Activated naive CD8-positive, alpha-beta T cell treated with anti-CD3 and anti-CD28 coated beads, Interleukin-2, amount 10 ng/mL, durations not matched to agents 7 days and 5 days (primary cell): ENCODE results near the gene LIMD2. TPM values are rescaled to one million over a fixed set of nuclear protein-coding genes. Genes with fewer than 3 reads are reported as not detected.

Source experiments
- ATAC-seq: fragments of 150-1000 bp; cut with Tn5 transposase; one replicate; pipeline ENCODE4 v1.10.0; 2021; ENCODE audit warnings: low read depth, moderate library complexity
- POLR2A ChIA-PET: fragments of 350-600 bp; sonication (Branson Sonifier 250); formaldehyde crosslinking; loops from one replicate; lab custom pipeline; 2021; ENCODE audit warnings: antibody characterized with exemption; lab: Charles Lee
- DNase-seq: peaks from one replicate; pipeline ENCODE4 v3.0.0; 2021
- H3K27ac Mint-ChIP-seq: one replicate; pipeline ENCODE4 v1.8.0; 2022; ENCODE audit warnings: mild to moderate bottlenecking, mixed read lengths
- H3K27me3 Mint-ChIP-seq: one replicate; pipeline ENCODE4 v1.8.0; 2022; ENCODE audit warnings: mild to moderate bottlenecking, moderate library complexity, mixed read lengths
- H3K36me3 Mint-ChIP-seq: one replicate; pipeline ENCODE4 v1.8.0; 2021; ENCODE audit warnings: mild to moderate bottlenecking, mixed read lengths
- H3K4me1 Mint-ChIP-seq: one replicate; pipeline ENCODE4 v1.8.0; 2021; ENCODE audit warnings: mixed read lengths
- H3K4me3 Mint-ChIP-seq: one replicate; pipeline ENCODE4 v1.8.0; 2022; ENCODE audit warnings: mild to moderate bottlenecking, moderate library complexity, mixed read lengths
- H3K9me3 Mint-ChIP-seq: one replicate; pipeline ENCODE4 v1.8.0; 2021; ENCODE audit warnings: mixed read lengths
- total RNA-seq, 2 experiments: library from RNA; stranded (reverse); gene quantifications; one replicate each; pipeline ENCODE4 v1.2.3, GENCODE V29; 2021

The LIMD2 gene
- total RNA-seq, 2 experiments from 2014 or later, result 452 to 453 TPM

GRCh38 chr17:63698381-63698885, 1.5 kb downstream of the LIMD2 start:
- H3K27ac Mint-ChIP-seq, result peak overlapping the region; percentile 99
- H3K36me3 Mint-ChIP-seq, result peaks cover 37% of the 10 kb centered on the region
- ATAC-seq, result no peak
- no peaks in the 10 kb centered on the region for H3K9me3 Mint-ChIP-seq
- H3K4me3 Mint-ChIP-seq, result peak overlapping the region; percentile 98
- POLR2A ChIA-PET, result interaction anchor here (0.7 to 4.4 kb wide), 26 partner anchors 10 to 809 kb away, joined by 3 to 100 read pairs (median 5); partner anchors contain the start of genes CCDC47, CEP95, DDX42 and DDX5
- no peaks in the 10 kb centered on the region for H3K27me3 Mint-ChIP-seq
- DNase-seq, result peak; percentile 64
- peaks cover 47% of the 10 kb centered on the region for H3K4me1 Mint-ChIP-seq

- Mint-ChIP-seq H3K9me3 (no peaks in the 10 kb centered on the region), H3K36me3 (peaks cover 33% of the 10 kb centered on the region), H3K27ac (peak overlapping the region; percentile 99), H3K27me3 (no peaks in the 10 kb centered on the region), H3K4me3 (peak overlapping the region; percentile 98), H3K4me1 (peaks cover 42% of the 10 kb centered on the region)
- ATAC-seq (peak; percentile 35), DNase-seq (peak; percentile 85)
- POLR2A ChIA-PET, result interaction anchor here (0.5 to 4.4 kb wide), 36 partner anchors 10 to 809 kb away, joined by 3 to 100 read pairs (median 5); partner anchors contain the start of genes CCDC47, CEP95, DDX42 and DDX5
Measured at GRCh38 chr17:63697341-63698286, 2.3 kb downstream of the LIMD2 start.

- H3K4me1 Mint-ChIP-seq, result peaks cover 33% of the 10 kb centered on the region
- H3K36me3 Mint-ChIP-seq, result peaks cover 29% of the 10 kb centered on the region
- peak; percentile 3 for ATAC-seq
Measured at GRCh38 chr17:63696381-63696961, 3.5 kb downstream of the LIMD2 start.

DNA sequence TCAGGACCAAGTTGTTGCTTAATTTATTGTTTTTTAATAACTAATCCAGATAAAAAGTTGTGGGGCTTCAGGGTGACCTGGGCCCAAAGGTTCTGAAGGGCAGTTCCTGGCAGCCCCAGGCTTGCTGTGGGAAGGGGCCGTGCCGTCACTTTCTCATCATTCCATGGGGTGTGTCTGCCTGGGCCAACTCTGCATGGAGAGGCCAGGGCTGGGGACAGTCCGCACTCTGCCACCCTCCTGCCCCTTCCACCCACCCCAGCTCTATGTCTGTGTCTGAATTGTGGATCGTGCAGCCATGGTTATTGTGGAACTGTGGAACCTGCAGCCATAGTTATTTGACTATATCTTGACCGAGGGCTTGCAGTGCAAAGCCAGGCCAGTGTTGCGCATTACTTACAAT, 4.0 kb downstream of the LIMD2 start:
- Mint-ChIP-seq H3K36me3 (peaks cover 30% of the 10 kb centered on the region), H3K9me3 (no peaks in the 10 kb centered on the region), H3K27ac (peak overlapping the region; percentile 99), H3K4me1 (peaks cover 29% of the 10 kb centered on the region), H3K4me3 (peak overlapping the region; percentile 98), H3K27me3 (no peaks in the 10 kb centered on the region)
- no peak for ATAC-seq
- DNase-seq, result no peak
- POLR2A ChIA-PET, result interaction anchor here (1.1 to 4.4 kb wide), 13 partner anchors 8 to 152 kb away, joined by 3 to 64 read pairs (median 8); partner anchors contain the start of genes CCDC47, DDX42 and MAP3K3

More at GRCh38 chr17:63696381-63696961, 3.5 kb downstream of the LIMD2 start:
- peak overlapping the region; percentile 99 for H3K27ac Mint-ChIP-seq
- H3K27me3 Mint-ChIP-seq, result no peaks in the 10 kb centered on the region
- H3K4me3 Mint-ChIP-seq, result peak overlapping the region; percentile 98
- H3K9me3 Mint-ChIP-seq, result no peaks in the 10 kb centered on the region
- POLR2A ChIA-PET, result interaction anchor here (0.5 to 4.4 kb wide), 19 partner anchors 9 to 144 kb away, joined by 3 to 100 read pairs (median 5); partner anchors contain the start of genes CCDC47, DDX42, MAP3K3 and STRADA
- peak; percentile 59 for DNase-seq

GRCh38 chr17:63694950-63695773, 4.8 kb downstream of the LIMD2 start:
- peaks cover 29% of the 10 kb centered on the region for H3K4me1 Mint-ChIP-seq
- no peak for ATAC-seq
- H3K27me3 Mint-ChIP-seq, result no peaks in the 10 kb centered on the region
- POLR2A ChIA-PET, result interaction anchor here (0.6 to 4.4 kb wide), 18 partner anchors 7 to 1189 kb away, joined by 3 to 64 read pairs (median 5); partner anchors contain the start of genes CCDC47, DDX42 and MAP3K3
- H3K36me3 Mint-ChIP-seq, result peaks cover 31% of the 10 kb centered on the region
- peak overlapping the region; percentile 99 for H3K27ac Mint-ChIP-seq
- H3K4me3 Mint-ChIP-seq, result peak overlapping the region; percentile 51
- peak; percentile 46 for DNase-seq
- H3K9me3 Mint-ChIP-seq, result no peaks in the 10 kb centered on the region

- Mint-ChIP-seq H3K27me3 (no peaks in the 10 kb centered on the region), H3K4me1 (peaks cover 29% of the 10 kb centered on the region), H3K27ac (peak overlapping the region; percentile 99), H3K9me3 (no peaks in the 10 kb centered on the region), H3K36me3 (peaks cover 31% of the 10 kb centered on the region), H3K4me3 (peak overlapping the region; percentile 51)
- ATAC-seq (no peak), DNase-seq (no peak)
- POLR2A ChIA-PET, result interaction anchor here (0.6 to 4.1 kb wide), 18 partner anchors 8 to 269 kb away, joined by 3 to 17 read pairs (median 5); partner anchors contain the start of genes CCDC47, DDX42 and MAP3K3
Measured at GRCh38 chr17:63694229-63694949, 5.5 kb downstream of the LIMD2 start.

DNA sequence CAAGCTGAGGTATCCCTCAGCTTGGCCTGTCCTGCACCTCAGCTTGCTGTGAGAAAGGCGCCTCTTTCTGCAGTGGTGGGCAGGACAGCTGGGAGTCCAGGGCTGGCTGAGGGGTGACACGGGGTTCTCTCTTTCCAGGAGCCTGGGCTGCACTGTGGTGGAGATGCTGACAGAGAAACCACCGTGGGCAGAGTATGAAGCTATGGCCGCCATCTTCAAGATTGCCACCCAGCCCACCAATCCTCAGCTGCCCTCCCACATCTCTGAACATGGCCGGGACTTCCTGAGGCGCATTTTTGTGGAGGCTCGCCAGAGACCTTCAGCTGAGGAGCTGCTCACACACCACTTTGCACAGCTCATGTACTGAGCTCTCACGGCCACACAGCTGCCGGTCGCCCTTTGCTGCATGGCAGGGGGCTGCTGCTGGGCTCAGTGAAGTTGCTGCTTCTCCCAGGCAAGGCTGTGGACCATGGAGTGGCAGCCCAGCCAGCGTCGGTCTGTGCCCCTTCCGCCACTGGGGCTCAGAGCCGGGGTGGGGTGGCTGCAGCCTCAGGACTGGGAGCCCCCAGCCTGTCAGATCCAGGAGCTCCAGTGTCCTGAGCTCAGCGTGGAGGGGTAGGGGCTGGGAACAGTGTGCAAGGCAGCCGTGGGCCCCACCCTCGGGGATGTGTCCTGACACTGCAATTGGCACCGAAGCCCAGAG, 6.4 kb downstream of the LIMD2 start:
- no peaks in the 10 kb centered on the region for H3K9me3 Mint-ChIP-seq
- DNase-seq, result no peak
- no peak for ATAC-seq
- no peaks in the 10 kb centered on the region for H3K27me3 Mint-ChIP-seq
- POLR2A ChIA-PET, result interaction anchor here (0.9 to 4.1 kb wide), 7 partner anchors 9 to 80 kb away, joined by 4 to 17 read pairs (median 8); partner anchors contain the start of genes CCDC47, DDX42 and MAP3K3
- H3K4me3 Mint-ChIP-seq, result no peak overlapping the region
- peak overlapping the region; percentile 51 for H3K27ac Mint-ChIP-seq
- peaks cover 30% of the 10 kb centered on the region for H3K36me3 Mint-ChIP-seq
- peaks cover 29% of the 10 kb centered on the region for H3K4me1 Mint-ChIP-seq

- Mint-ChIP-seq H3K27ac (no peak overlapping the region), H3K4me1 (peaks cover 26% of the 10 kb centered on the region), H3K4me3 (no peak overlapping the region), H3K27me3 (no peaks in the 10 kb centered on the region), H3K36me3 (peaks cover 20% of the 10 kb centered on the region), H3K9me3 (no peaks in the 10 kb centered on the region)
- no peak for DNase-seq
- POLR2A ChIA-PET, result interaction anchor here (0.6 to 4.1 kb wide), 4 partner anchors 9 to 90 kb away, joined by 3 to 17 read pairs (median 3); partner anchors contain the start of gene MAP3K3
- ATAC-seq, result no peak
Measured at GRCh38 chr17:63692195-63692816, 7.6 kb downstream of the LIMD2 start.

GRCh38 chr17:63689479-63689878, 10.4 kb downstream of the LIMD2 start:
- DNase-seq (no peak), ATAC-seq (no peak)
- H3K4me3 Mint-ChIP-seq, result no peak overlapping the region
- POLR2A ChIA-PET, result no interaction called here
- no peaks in the 10 kb centered on the region for H3K27me3 Mint-ChIP-seq
- peaks cover 2% of the 10 kb centered on the region for H3K4me1 Mint-ChIP-seq
- H3K27ac Mint-ChIP-seq, result no peak overlapping the region
- no peaks in the 10 kb centered on the region for H3K9me3 Mint-ChIP-seq
- peaks cover 8% of the 10 kb centered on the region for H3K36me3 Mint-ChIP-seq

DNA sequence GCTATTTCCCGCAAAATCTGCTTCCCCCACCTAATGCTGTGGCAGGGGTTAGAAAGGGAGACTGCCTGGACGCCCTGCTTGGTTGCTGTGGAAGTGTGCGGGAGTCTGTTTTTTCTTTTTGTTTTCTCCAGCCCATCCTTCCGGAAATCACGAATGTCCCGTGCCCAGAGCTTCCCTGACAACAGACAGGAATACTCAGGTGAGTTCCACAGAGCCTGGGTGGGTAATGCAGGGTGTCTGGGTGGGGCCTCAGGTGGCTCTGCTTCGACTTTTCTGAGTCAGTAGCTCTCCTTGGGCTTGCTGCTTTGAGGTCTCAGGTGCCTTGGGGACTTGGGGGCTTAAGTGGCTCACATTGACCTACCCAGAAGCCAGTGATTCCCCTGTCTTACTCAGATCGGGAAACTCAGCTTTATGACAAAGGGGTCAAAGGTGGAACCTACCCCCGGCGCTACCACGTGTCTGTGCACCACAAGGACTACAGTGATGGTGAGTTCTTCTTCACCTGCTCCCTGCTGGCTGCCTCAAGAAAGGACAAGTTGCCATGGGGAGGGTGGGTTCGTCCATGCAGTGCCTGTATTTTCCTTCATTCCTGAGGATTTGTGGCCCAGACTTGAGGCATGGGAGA, 11.4 kb downstream of the LIMD2 start:
- Mint-ChIP-seq H3K4me1 (no peaks in the 10 kb centered on the region), H3K36me3 (peaks cover 12% of the 10 kb centered on the region), H3K4me3 (no peak overlapping the region), H3K27ac (no peak overlapping the region), H3K9me3 (no peaks in the 10 kb centered on the region), H3K27me3 (no peaks in the 10 kb centered on the region)
- DNase-seq (no peak), ATAC-seq (no peak)
- POLR2A ChIA-PET, result interaction anchor here (1.2 kb wide), 1 partner anchor 8 kb away, joined by 5 read pairs; no protein-coding TSS in a partner anchor
